GM19023 (cell line): ENCODE results near the gene TMEM267.
"Not testable (repeated sequence)": the region's sequence is repeated elsewhere in the genome, so short reads cannot be mapped to it uniquely, and the experiment has no call there.

Experiments used
- ATAC-seq: cut with Tn5 transposase; IDR thresholded peaks from one replicate; pipeline ENCODE4 v1.9.1; 2021; ENCODE audit warnings: mild to moderate bottlenecking, moderate library complexity; ENCODE audit not compliant: unreplicated experiment

TMEM267 gene

DNA sequence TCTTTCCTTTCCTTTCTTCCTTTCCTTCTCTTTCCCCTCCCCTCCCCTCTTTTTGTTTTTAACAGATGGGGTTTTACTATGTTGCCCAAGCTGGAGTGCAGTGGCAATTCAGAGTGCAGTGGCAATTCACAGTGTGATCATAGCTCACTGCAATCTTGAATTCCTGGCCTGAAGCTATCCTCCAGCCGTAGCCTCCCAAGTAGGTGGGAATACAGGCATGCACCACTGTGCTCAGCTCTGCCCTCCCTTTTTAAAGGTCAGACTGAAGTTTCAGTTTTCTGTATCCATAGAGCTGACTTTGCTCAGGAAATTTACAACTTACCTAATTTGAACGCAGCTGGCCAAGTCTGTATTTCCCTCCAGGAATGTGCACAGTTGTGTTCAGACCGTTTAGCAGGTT is 72.2 kb downstream of the TMEM267 start:
- ATAC-seq, result no peak

DNA sequence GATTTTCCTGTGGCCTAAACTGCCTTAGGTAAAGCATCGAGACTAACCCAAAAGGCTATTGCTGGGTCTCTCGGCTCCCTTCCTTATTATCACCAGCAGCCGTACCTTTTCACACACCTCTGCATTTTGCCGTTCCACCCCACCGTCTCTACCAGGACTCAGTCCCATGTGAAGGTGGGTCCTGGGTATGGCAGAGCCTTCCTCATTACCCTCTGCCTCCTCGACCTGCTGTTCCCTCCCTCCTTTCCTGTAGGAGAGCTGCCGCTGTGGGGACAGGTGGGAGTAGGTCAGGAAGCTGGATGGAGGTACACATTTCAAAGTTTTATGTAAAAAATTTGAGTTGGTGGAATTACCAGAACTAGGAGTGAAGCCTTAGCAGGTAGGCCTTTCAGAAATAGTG is 73.3 kb downstream of the TMEM267 start:
- no peak for ATAC-seq

DNA sequence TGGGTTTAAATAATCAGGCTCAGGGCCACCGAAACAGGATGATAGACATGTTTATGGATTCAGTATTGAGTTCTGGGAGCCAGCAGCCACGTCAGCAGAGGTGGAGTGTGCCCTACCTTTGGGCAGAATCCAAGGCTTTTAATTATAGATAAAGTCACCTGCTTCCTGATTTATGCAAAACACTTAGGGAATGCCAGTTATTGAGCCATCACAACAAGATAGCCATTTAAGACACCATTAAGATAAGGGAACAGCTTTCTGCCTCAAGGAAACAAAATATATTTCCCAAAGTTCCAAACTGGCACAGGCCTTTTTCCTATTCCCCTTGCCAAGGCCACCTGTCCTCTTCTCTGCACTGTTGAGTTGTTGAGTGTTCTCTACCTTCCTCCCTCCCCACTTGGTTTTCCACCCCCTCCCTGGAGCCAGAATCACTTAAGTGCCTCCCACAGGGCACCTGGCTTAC is 73.8 kb downstream of the TMEM267 start:
- ATAC-seq, result no peak

DNA sequence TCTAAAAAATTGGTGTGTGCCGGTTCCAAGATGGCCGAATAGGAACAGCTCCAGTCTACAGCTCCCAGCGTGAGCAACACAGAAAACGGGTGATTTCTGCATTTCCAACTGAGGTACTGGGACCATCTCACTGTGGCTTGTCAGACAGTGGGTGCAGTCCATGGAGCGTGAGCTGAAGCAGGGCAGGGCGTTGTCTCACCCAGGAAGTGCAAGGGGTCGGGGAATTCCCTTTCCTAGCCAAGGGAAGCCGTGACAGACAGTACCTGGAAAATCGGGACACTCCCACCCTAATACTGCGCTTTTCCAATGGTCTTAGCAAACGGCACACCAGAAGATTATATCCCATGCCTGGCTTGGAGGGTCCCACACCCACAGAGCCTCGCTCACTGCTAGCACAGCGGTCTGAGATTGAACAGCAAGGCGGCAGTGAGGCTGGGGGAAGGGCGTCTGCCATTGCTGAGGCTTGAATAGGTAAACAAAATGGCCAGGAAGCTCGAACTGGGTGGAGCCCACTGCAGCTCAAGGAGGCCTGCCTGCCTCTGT is 81.1 kb downstream of the TMEM267 start:
- not testable (repeated sequence) for ATAC-seq

DNA sequence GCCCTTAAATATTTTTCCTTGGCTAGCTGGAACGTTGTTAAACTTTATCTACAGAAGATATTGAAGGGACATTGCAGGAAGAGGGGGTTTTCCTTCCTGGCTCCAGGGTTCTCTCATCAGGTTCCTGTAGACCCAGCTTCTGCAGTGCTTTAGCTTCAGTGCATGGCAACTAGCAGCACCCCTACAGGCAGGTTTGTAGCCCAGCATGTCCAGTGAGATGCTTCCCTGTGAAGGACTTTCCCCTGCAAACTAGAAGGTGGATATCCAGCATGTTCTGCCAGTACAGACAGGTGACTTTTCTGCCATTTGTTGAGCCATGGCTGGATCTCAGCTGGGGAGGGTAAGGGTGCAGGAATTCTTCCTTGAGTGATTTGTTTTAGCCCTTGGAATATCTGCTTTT is 81.8 kb downstream of the TMEM267 start:
- no peak for ATAC-seq

DNA sequence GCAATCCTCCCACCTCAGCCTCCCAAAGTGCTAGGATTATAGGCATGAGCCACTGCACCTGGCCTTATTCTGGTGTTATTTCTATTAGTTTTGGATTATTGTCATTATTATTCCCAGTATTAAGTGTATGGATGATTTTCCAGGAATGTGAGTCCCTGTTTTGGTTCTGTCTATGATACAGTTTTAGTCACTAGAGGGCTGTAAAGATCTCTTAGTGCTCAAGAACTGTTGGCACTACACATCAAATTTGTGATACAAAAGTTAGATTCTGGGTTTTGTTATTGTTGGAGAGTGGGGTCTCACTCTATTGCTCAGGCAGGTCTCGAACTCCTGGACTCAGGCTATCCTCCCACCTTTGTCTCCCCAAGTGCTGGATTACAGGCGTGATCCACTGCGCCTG is 83.6 kb downstream of the TMEM267 start:
- ATAC-seq, result no peak

DNA sequence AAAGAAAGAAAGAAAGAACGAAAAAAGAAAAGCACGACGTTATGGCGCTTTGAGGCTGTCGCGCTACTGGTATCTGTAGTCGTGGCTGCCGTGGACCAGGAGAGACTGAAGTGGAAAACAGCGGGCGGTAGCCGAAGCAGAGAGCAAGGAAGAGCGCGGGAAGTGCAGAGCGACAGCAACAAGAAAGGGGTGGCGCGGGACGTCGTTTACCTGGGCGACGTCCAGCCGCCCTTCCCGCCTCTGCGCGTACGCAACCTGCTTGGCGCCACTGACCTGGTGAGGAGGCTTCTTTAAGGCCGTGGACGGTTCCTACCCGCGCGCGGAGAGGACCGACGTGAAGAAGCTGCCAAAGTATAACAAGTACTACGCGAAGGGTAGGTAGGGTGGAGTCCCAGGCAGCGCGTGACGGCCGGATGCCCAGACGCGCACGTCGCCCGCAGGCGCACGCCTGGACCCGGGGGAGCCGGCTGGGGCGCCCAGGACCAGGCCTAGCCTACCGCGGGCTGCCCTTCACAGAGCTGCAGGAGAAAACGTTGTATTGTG is 86.8 kb downstream of the TMEM267 start:
- ATAC-seq, result peak; percentile 96
